Measurements from ENCODE around the gene SYTL4.

Gene SYTL4

GRCh38 chrX:100647095-100647494 lies 84.8 kb downstream of the SYTL4 start:
- no peak for DNase-seq

DNA sequence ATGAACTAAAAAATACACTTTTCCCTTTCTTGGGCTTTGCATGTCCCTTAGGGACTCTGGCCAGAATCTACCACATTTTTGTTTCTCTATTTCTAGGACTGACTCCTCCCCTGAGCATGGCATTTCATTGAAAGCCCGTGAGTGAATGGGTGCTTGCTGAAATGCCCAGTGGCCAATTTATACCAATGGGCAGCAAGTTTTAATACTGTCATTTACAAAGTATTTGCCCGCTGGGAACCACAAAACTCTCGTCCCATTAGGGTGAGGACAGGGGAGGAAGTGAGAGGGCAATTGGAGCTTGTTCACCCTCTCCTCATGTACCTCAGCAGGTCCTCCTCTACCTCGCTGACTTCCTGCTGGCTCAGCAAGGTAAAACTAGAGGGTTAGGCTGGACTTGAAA lies 86.8 kb downstream of the SYTL4 start:
- DNase-seq = no peak

DNA sequence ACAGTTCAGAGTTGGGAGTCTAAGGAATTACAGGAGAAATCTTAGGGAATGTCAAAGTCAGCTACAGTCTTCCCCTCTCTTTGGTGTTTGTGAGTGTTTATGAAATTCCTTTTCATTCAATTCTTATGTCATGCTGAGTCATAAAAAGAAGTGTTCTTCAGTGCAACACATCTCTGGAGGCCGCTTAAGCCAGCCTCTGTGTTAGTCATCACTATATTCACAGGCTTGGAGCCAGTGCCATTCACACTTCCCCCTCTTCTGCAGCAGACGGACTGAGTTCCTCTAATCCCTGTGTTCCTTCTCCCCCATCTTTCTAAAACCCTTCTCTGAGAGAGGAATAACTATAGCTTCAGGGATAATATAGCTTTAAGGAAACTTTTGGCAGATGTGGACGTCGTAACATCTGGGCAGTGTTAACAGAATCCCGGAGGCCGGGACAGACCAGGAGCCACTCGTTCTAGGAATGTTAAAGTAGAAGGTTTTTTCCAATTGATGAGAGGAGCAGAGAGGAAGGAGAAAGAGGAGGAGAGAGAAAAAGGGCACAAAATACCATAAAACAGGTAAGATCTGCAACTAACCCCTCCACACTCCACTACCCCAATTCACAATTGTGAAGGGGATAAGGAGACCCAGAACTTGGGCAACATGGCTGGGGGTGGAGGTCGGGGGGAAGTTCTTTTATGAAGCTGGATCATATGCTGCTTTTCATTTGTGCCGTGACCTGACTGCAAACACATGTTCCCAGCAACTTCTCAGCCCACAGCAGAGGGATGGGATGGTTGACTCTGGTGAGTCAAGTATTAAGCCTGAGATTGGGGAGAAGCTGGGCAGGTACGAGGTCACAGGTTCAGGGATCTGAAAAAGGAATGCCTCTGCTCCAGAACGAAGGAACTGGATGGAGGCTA lies 87.7 kb downstream of the SYTL4 start, which contains the start of gene SRPX2:
Gene SRPX2, plus strand, starts transcription at position 244 of the 905 bp plus-strand sequence. CDS start 2,124 bp downstream, outside the sequence.
- DNase-seq = peak in 1 of 2 donors; percentile 10

- DNase-seq = no peak
Observed at GRCh38 chrX:100643212-100643611, 88.7 kb downstream of the SYTL4 start.

- DNase-seq = no peak
Observed at GRCh38 chrX:100642290-100642689, 89.6 kb downstream of the SYTL4 start.

DNA sequence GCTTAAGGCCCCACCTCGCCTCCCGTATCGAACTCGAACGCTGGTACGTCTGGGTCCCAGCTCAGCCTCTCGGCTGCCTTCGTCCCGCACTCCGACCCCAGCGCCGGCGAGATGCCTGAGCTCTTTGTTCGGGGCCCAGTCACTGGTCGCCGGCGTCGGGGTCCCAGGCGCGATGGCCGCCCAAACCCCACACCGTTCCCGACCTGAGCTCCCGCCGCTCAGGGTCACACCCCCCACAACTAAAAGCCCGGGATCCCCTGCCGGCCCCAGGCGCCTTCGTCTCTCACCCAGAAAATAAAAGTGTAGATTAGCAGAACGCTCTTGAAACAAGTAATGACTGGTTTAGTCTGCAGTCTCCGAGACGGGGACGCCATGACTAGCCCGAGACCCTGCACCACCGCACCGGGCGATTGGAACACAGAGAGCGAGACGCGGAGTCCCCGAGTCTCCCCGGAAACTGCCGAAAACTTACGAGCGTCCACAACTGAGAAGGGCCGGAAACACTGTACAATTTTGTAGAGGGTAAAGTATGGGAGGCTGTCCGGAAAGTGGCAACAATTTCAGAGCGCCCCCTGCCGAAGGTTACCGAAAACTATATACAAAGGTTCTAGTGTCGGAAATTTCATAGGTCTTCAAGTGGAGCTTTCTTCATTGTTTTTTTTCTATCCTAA lies 95.5 kb downstream of the SYTL4 start, which contains the start of gene TSPAN6:
Gene TSPAN6, minus strand, starts transcription at position 486 of the 671 bp plus-strand sequence. Its CDS starts 112 bp downstream, at position 374.
- peak in 1 of 2 donors; percentile 0 for DNase-seq

DNA sequence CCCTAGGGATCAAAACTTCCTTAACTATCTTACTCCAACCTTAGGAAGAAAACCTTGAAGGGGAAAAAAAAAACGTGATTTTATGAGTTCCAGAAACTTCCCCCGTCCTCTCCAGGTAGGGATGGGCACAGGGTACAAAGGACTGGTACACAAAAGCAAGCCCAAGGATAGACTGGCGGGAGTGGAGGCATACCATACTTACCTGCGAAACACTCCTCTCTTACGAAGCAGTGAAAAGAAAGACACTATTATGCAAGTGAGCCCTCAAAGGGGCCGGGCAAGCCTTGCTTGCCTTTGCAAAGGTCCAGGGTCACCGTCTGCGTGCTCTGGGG lies 96.0 kb downstream of the SYTL4 start:
- DNase-seq = no peak

DNA sequence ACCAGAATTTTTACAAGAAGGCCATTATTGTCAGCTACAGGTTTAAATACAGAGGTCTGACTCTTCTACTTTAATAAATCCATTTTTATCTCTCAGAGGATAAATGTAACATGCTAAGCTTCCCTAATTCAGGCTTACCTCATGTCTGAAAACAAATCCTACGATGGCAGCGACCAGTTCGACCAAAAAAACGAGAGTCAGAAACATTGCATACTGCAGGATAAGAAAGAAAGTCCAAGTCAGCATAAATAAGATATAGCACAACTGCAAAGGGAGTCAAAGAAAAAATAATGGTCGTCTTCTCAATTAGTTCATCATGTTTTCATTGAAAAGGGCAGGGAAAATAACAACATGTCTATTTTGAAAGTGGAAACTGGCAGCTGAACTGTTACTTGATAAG lies 96.9 kb downstream of the SYTL4 start:
- DNase-seq = no peak

DNA sequence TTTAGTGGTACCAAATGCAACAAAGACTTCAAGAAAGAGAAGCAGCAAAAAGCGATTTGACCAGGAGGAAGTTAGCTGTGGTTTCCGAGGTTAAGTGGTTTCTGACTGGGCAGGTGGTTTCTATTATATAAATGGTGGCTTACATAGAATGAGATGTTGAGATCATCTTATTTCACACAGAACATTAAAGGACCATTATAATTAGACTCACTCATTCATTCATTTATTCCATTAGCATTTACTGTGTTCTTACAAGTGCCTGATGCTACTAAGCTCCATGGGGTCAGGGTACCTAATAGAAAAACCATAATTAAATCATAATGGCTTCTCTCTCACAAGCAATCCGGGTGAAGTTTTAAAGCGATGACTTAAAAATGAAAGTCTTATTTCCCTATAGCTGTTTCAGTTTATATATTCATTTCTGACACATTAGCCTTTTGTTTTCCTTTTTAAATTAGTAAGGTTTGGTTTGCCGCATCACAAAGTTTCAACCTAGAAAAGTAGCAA lies 105.9 kb downstream of the SYTL4 start:
- DNase-seq = peak in 1 of 2 donors; percentile 8
